GM12872 (cell line): ENCODE data around the gene RBSN.

Source experiments
- TF ChIP-seq, protein P1 (sequence below): IDR thresholded peaks from 3 replicates; pipeline ENCODE4 v1.5.1; 2011; ENCODE audit warnings: low read depth, mild to moderate bottlenecking, low read length, moderate library complexity; ENCODE audit not compliant: insufficient read depth

RBSN gene

DNA sequence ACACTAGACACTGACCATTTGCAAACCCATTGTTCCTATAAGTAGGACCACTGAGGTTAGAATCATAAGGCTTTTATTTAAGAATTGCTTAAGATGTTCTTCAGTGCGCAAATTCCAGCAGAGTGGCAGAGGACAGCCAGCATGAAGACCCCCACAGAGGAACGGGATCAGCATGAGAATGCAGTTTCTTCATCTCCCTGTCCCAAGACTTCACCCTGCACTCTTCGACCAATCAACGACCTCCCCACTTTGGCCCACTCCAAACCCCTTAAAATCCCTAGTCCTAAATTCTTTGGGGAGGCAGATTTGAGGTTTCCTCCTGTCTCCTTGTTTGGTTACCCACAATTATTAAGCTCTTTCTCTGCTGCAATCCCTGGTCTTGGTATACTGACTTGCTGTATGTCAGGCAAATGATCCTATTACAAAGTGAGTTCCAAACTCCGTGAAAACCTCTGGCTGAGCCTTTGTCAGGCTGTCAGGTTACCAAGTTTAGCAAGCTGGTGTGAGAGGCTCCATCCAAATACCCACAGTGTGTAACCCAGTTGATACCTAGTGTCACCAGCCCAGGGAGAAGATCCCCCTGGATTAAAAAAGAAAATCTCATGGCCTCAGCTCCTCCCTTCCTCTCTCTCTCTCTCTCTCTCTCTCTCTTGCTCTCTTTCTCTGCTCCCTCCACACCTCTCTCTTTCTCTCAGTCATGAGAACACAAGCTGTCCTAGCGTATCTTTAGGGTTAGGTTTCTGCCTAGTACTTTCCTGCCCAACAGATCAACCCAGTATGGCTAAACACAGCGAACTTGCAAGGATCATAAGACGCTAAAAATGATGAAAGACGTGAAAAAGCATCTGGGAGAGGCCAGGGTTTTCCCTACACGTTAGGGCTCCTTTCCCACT, 15.8 kb upstream of the RBSN start:
- TF ChIP-seq, protein P1, sequence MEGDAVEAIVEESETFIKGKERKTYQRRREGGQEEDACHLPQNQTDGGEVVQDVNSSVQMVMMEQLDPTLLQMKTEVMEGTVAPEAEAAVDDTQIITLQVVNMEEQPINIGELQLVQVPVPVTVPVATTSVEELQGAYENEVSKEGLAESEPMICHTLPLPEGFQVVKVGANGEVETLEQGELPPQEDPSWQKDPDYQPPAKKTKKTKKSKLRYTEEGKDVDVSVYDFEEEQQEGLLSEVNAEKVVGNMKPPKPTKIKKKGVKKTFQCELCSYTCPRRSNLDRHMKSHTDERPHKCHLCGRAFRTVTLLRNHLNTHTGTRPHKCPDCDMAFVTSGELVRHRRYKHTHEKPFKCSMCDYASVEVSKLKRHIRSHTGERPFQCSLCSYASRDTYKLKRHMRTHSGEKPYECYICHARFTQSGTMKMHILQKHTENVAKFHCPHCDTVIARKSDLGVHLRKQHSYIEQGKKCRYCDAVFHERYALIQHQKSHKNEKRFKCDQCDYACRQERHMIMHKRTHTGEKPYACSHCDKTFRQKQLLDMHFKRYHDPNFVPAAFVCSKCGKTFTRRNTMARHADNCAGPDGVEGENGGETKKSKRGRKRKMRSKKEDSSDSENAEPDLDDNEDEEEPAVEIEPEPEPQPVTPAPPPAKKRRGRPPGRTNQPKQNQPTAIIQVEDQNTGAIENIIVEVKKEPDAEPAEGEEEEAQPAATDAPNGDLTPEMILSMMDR = no peak

DNA sequence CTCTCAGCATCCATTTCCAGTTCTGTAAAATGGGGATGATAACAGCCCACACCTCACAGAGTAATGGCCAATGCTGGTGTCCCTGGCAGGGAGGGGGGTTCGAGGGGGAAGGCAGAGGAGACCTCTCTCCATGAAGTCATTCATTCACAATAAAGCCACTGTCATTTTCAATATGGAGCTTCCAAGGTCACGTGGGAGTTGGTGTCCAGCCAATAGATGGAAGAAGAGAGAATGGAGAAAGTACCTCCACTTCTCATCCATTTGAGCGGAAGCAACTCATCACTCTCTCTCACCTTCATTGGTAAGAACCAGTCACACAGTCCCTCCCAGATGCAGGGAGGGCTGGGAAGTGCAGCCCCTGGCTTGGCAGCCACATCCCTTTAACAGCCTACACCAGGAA, 14.9 kb upstream of the RBSN start:
- TF ChIP-seq, protein P1 = no peak

DNA sequence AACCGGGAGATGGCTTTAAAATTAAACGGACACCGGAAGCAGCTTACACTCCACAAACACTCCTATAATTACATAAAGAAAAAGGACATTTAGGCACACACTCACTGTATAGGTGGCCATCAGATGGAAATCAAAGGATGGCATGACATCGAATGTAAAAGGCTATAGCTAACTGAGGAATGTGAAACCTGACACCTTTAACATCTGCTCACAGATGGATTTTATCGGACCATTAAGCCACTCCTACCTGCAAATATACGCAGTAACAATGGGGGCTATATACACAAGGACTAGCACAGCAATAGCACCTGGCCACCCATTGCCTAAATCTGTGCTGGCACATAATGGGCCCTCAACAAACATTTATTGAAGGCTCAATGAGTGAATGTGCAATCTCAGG, 14.5 kb upstream of the RBSN start:
- TF ChIP-seq, protein P1 = no peak

DNA sequence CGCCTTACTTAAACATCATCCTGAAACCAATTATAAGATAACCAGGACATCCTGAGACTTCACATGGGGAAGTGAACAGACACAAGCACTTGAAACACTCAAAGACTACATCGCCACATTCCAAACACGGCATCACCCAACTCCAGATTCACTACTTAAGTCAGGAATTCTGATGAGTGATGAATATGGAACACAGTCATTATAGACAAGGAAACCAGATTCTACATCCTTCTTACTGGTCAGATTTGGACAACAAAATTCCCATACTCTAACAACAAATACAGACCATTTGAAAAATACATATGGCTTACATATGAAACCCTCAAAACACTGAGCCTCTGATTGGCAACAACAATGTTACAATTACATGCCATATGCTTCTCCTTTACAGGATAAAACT, 13.1 kb upstream of the RBSN start:
- TF ChIP-seq, protein P1 = no peak

DNA sequence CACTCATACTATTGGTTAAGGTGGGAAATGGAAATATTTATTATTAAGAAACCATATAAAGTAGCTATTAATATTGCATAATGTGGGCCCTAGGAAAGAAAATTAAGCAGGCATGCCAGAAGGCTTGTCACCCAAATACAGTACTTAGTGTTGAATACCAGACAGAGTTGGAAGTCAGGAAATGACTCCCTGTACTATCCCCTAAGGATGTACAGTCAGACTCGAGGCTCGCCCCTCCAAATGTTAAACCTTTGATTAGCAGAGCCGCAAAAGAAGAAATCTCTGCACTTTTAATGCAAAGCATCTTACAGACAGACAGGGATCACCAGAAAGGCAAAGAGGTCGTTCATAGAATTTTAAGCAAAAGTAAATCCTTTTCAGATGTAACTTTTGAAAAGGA, 11.3 kb upstream of the RBSN start:
- TF ChIP-seq, protein P1 = no peak

DNA sequence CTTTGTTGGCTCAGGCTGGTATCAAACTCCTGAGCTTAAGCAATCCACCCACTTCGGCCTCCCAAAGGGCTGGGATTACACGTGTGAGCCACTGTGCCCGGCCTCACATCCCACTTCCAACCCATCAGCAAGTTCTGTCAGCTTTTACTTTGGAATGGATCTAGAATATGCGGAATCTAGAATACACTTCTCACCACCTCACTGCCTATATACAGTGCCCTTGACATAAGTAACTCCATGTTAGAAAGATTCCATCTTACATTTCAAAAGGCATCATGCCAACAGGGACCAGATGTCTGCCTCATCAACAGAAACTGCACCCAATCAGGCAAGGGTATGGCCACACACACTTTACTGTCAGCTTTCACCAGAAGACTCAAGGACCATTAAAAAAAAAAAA, 9.9 kb upstream of the RBSN start:
- TF ChIP-seq, protein P1 = no peak

DNA sequence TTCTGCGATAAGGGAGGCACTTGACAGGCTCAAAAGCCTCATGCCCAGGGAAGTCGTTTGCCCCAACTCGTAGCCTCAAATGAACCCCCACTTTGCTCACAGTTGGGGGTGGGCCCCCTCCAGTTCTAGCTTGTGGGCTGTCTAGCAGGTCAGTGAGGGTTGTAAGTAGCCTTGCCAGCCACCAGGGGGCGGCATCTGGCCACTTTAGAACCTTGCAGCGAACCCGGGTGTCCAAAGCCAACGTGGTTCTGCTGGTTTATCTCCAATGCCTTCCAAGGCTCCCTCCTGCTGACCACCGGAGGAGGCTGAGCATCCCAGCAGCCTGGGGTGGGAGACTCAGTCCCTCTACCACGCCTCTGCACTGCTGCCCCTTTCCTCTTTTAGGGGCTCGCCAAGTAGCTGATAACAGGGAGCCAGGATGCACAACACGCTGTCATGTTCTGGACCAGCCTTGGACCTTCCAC, 9.2 kb upstream of the RBSN start:
- TF ChIP-seq, protein P1 = peak; percentile 99
